Dedifferentiated amniotic fluid mesenchymal stem cell (primary cell): ENCODE measurements around the gene ZAR1L.
"Not testable (repeated sequence)": the region's sequence is repeated elsewhere in the genome, so short reads cannot be mapped to it uniquely, and the experiment has no call there.

Experiments
- DNase-seq: peaks from one replicate; pipeline ENCODE4 v3.0.0-alpha.2; 2016; ENCODE audit errors: extremely low spot score

Gene ZAR1L

DNA sequence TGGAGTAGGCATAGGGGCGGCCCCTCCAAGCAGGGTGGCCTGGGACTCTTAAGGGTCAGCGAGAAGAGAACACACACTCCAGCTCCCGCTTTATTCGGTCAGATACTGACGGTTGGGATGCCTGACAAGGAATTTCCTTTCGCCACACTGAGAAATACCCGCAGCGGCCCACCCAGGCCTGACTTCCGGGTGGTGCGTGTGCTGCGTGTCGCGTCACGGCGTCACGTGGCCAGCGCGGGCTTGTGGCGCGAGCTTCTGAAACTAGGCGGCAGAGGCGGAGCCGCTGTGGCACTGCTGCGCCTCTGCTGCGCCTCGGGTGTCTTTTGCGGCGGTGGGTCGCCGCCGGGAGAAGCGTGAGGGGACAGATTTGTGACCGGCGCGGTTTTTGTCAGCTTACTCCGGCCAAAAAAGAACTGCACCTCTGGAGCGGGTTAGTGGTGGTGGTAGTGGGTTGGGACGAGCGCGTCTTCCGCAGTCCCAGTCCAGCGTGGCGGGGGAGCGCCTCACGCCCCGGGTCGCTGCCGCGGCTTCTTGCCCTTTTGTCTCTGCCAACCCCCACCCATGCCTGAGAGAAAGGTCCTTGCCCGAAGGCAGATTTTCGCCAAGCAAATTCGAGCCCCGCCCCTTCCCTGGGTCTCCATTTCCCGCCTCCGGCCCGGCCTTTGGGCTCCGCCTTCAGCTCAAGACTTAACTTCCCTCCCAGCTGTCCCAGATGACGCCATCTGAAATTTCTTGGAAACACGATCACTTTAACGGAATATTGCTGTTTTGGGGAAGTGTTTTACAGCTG is at the start of gene ZAR1L, which contains the start of gene BRCA2:
Gene ZAR1L (minus strand): TSS at position 126 of the 790 bp plus-strand sequence. CDS start 3,438 bp downstream, outside the sequence.
Gene BRCA2 (plus strand): TSS at position 271 of the 790 bp plus-strand sequence. CDS start 953 bp downstream, outside the sequence.
- DNase-seq: peak; percentile 83

DNA sequence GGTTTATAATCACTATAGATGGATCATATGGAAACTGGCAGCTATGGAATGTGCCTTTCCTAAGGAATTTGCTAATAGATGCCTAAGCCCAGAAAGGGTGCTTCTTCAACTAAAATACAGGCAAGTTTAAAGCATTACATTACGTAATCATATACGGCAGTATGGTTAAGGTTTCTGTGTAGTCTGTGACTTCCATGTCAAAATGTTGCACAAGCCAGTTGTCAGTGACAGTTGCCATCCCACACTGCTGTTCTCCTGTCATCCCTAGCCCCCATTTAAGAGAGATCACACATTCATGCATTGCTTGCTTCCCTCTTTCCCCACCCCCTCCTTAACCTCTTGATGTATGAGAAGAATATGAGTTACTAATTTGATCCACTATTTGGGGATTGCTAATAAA is 47.4 kb upstream of the ZAR1L start:
- no peak for DNase-seq

DNA sequence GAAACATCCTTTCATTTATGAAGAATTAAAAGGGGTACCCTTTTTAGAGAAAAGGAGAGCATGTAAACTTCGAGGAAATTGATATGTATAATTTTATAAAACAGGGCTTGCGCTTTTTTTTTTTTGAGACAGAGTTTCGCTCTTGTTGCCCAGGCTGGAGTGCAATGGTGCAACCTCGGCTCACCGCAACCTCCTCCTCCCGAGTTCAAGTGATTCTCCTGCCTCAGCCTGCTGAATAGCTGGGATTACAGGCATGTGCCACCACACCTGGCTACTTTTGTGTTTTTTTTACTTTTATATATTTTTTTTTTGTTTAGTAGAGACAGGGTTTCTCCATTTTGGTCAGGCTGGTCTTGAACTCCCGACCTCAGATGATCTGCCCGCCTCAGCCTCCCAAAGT is 40.8 kb upstream of the ZAR1L start:
- DNase-seq: not testable (repeated sequence)

GRCh38 chr13:32354040-32354439 is 38.9 kb upstream of the ZAR1L start:
- DNase-seq: no peak

GRCh38 chr13:32350839-32351441 is 35.8 kb upstream of the ZAR1L start:
- DNase-seq: not testable (repeated sequence)

DNA sequence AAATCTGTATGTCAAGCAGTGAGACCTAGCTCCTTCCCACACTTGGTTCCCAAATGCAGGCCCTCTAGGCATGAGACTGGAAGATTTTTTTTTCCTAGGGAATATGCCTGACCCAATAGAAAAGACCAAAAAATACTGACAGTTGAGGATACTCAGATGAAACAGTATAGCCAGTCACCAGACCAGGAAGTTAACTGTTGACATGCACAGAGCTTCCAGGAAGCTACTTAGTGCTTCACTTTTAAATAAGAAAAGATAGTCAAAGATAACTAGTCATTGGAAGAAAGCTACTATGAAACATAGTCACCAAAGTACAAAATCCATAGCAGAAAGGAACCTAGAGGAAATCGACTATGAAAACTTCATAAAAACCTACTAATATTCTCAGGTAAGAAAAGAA is 32.5 kb upstream of the ZAR1L start:
- no peak for DNase-seq

DNA sequence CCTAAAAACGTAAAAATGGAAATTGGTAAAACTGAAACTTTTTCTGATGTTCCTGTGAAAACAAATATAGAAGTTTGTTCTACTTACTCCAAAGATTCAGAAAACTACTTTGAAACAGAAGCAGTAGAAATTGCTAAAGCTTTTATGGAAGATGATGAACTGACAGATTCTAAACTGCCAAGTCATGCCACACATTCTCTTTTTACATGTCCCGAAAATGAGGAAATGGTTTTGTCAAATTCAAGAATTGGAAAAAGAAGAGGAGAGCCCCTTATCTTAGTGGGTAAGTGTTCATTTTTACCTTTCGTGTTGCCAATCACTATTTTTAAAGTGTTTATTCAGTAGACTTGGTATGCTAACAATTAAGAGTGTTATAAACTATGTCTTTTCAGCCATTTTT is 25.8 kb upstream of the ZAR1L start:
- DNase-seq: no peak

DNA sequence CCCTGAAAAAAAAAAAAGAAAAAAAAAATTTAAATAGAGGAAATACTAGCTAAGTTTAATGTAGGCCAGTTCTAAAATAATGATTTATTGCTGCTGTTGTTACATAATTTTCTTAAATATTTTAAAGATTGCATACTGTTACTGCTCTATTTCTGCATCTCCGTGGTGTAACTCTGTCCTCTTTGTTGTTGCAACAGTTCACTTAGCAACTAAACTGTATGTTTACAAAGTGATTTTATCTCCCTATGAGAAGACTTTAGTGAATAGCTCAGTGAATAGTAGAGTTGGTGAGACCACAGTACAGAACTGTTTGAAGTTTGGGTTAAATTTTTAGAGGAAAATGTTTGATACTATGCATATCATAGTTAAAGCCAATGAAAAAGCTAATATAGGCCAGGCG is 19.5 kb upstream of the ZAR1L start:
- no peak for DNase-seq

DNA sequence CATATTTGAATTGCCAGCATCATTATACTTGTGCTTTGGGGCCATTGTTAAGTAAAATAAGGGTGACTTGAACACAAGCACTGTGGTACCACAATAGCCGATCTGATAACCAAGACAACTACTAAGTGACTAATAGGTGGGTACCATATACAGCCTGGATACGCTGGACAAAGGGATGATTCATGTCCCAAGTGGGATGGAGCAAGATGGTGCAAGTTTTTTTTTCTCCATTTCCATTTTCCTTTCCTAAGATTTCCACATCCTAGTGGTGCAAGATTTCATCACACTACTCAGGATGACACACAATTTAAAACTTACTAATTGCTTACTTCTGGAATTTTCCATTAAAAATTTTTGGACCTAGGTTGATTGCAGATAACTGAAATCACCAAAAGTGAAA is 15.3 kb upstream of the ZAR1L start:
- no peak for DNase-seq

DNA sequence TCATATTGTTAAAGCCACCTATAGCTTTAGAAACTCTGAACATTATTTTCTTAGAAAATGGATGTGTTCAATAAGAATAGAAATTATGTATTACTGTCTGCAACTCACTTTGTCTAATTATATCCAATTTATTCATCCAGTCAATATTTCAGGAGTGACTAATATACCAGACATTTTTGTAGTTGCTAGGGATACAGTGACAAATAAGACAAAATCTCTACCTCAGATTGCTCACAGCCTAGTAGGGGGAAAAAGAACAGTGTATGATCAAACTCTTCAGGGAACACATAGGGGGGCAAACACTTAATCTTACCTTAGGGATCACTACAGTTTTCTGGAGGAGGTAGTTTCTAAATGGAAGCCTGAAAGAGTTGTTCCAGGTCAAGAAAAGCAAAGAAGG is 8.7 kb upstream of the ZAR1L start:
- peak; percentile 54 for DNase-seq

- DNase-seq: no peak
Observed at GRCh38 chr13:32320528-32320927, 5.4 kb upstream of the ZAR1L start.

- DNase-seq: no peak
Observed at GRCh38 chr13:32317716-32318465, 2.7 kb upstream of the ZAR1L start.

DNA sequence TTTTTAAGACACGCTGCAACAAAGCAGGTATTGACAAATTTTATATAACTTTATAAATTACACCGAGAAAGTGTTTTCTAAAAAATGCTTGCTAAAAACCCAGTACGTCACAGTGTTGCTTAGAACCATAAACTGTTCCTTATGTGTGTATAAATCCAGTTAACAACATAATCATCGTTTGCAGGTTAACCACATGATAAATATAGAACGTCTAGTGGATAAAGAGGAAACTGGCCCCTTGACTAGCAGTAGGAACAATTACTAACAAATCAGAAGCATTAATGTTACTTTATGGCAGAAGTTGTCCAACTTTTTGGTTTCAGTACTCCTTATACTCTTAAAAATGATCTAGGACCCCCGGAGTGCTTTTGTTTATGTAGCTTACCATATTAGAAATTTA is 1.3 kb upstream of the ZAR1L start:
- DNase-seq: no peak

- DNase-seq: no peak
Observed at GRCh38 chr13:32316028-32316339, 821 bp upstream of the ZAR1L start.

GRCh38 chr13:32314271-32315237 is 609 bp downstream of the ZAR1L start:
- DNase-seq: peak; percentile 45

GRCh38 chr13:32311188-32311897 is 3.8 kb downstream of the ZAR1L start:
- DNase-seq: no peak

DNA sequence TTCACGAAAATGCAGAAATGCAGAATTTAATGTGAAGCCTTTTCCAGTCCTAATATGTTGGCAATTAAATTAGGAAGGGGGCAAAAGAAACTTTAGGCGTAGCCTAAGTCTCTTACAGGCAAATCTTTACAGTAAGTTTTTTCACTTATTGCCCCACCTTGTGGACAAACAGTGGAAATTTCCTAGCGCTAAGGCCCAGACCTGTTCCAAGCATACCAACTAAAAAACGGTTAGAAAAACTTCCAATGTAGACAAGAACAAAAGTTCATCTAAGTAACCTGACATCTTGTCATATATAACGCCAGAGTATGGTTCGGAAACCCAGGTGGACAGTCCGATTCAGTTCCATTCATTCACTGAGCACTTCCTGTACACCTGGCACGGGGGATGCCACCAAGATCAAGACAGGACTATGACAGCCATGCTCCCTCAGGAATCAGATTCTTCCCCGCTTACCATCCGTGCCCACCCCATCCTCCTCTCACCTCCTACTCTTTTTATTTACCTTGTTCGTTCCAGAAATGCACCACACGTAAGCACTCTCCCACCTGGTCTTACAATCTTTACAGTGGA is 4.9 kb downstream of the ZAR1L start:
- peak; percentile 43 for DNase-seq

GRCh38 chr13:32309312-32310133 is 5.6 kb downstream of the ZAR1L start:
- no peak for DNase-seq

DNA sequence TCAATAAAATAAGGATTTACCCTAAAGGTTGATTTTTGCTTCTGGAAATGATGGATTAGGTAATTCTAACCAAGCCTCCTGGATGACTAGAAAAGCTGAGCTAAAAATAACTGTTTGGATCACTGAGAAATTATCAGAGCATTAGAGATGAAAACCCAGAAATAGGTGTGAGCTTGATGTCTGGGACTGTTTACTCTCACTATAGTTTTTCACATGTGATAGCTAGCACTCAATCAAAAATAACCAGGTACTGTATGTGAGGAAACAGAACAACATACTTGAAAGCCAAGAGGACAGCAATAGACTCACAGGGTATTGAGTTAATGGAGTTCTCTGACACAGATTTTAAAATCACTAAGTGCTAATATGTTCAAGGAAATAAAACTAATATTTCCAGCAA is 9.5 kb downstream of the ZAR1L start:
- DNase-seq: no peak

DNA sequence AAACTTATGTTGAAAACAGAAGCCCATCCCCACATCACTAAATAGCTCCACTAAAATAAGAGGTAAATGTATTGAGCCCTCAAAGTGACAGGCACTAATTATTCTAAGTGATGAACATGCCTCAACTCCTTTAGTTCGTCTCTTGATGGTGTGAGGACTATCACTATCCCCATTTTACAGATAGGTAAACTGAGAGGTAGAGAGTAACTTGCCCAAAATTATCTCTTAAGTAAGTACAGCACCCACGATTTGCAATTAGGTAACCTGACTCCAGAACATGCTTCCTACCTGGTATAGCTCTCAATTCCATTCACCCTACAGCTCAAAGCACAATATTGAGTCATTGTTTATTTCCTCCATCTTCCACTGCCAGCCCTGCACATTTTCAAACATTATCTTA is 12.7 kb downstream of the ZAR1L start:
- no peak for DNase-seq
